D721Med (cell line): ENCODE results near the gene PTOV1.

Experiments
- DNase-seq: peaks from one replicate; pipeline ENCODE4 v3.0.0; 2011; ENCODE audit warnings: low spot score; ENCODE audit not compliant: insufficient read length
- FAIRE-seq: peaks from 2 replicates; lab custom pipeline; 2011; peaks lifted over from hg19 to GRCh38; lab: Jason Lieb, UNC
- CTCF ChIP-seq: IDR thresholded peaks from 2 replicates; pipeline ENCODE4 v1.5.1; 2012; ENCODE audit warnings: mild to moderate bottlenecking, control low read depth; ENCODE audit not compliant: insufficient read depth; ENCODE audit errors: missing control alignments

Gene PTOV1

GRCh38 chr19:49864890-49865289 lies 13.9 kb downstream of the PTOV1 start:
- FAIRE-seq, result no peak

GRCh38 chr19:49866933-49867782 lies 16.2 kb downstream of the PTOV1 start, which contains the start of gene PNKP:
PNKP (minus strand) TSS chr19:49867576; CDS start chr19:49867204, 372 bp downstream.
- DNase-seq (peak; percentile 79), FAIRE-seq (no peak)
- TF ChIP-seq CTCF, result no peak

More at GRCh38 chr19:49864890-49865289, 13.9 kb downstream of the PTOV1 start:
- no peak for DNase-seq
- TF ChIP-seq CTCF, result no peak

- FAIRE-seq (no peak), DNase-seq (no peak)
- TF ChIP-seq CTCF, result no peak
Measured at GRCh38 chr19:49869009-49869483, 18.1 kb downstream of the PTOV1 start.

- peak; percentile 67 for DNase-seq
- peak; percentile 80 for FAIRE-seq
- TF ChIP-seq CTCF, result no peak
Measured at GRCh38 chr19:49869484-49870308, 18.7 kb downstream of the PTOV1 start.

GRCh38 chr19:49870309-49870901 lies 19.4 kb downstream of the PTOV1 start:
- DNase-seq (no peak), FAIRE-seq (no peak)
- TF ChIP-seq CTCF, result no peak

GRCh38 chr19:49871349-49871985 lies 20.5 kb downstream of the PTOV1 start:
- TF ChIP-seq CTCF, result no peak
- no peak for FAIRE-seq

More at GRCh38 chr19:49871349-49871985, 20.5 kb downstream of the PTOV1 start:
- no peak for DNase-seq
